IMR-90 (cell line): ENCODE measurements around the gene PRRG2. TPM values are rescaled to one million over a fixed set of nuclear protein-coding genes. Genes with fewer than 3 reads are reported as not detected.

ENCODE experiments used
- ATAC-seq: fragments of 200-7000 bp; cut with Tn5 transposase; 2 replicates; pipeline ENCODE4 v1.9.1; 2020; ENCODE audit warnings: low read depth, mild to moderate bottlenecking, moderate library complexity
- BruUV-seq: library from RNA; stranded (reverse); fragments of 400-500 nt; replicated peaks from 2 replicates; lab custom pipeline; 2021; lab: Mats Ljungman, UMichigan
- CTCF ChIA-PET: fragments of 300-600 bp; formaldehyde crosslinking; extraction: SDS; loops from one replicate; lab custom pipeline; 2021; ENCODE audit warnings: antibody characterized with exemption; lab: Yijun Ruan, JAX
- POLR2A ChIA-PET: fragments of 300-600 bp; sonication (Branson Sonifier 250); formaldehyde crosslinking; loops from one replicate; lab custom pipeline; 2022; ENCODE audit warnings: antibody characterized with exemption; ENCODE audit not compliant: unreplicated experiment; lab: Charles Lee
- DNase-seq: peaks from one replicate; pipeline ENCODE4 v3.0.0; 2013
- H2AFZ ChIP-seq: replicated peaks from 2 replicates; pipeline ENCODE3; 2013; ENCODE audit warnings: low read length, mild to moderate bottlenecking; ENCODE audit not compliant: poor library complexity
- H2AK5ac ChIP-seq: 2 replicates; pipeline ENCODE4 v1.6.1; 2013; ENCODE audit warnings: low read depth, low read length, inconsistent platforms
- H2AK9ac ChIP-seq: replicated peaks from 2 replicates; pipeline ENCODE3; 2013; ENCODE audit warnings: mild to moderate bottlenecking, low read depth, low read length, moderate library complexity; ENCODE audit not compliant: poor library complexity
- H2BK120ac ChIP-seq: 2 replicates; pipeline ENCODE4 v1.6.1; 2013; ENCODE audit warnings: low read depth, low read length, inconsistent platforms
- H2BK15ac ChIP-seq: 3 replicates; pipeline ENCODE4 v1.6.1; 2013; ENCODE audit warnings: low read depth, low read length, inconsistent platforms
- H2BK20ac ChIP-seq: 2 replicates; pipeline ENCODE4 v1.6.1; 2013; ENCODE audit warnings: low read depth, mild to moderate bottlenecking, inconsistent platforms, low read length, moderate library complexity
- H2BK5ac ChIP-seq: 2 replicates; pipeline ENCODE4 v1.6.1; 2013; ENCODE audit warnings: mild to moderate bottlenecking, low read depth, low read length, inconsistent platforms; ENCODE audit not compliant: poor library complexity, severe bottlenecking
- H3K14ac ChIP-seq: replicated peaks from 2 replicates; pipeline ENCODE4 v1.6.1; 2013; ENCODE audit warnings: low read depth, low read length, inconsistent platforms
- H3K18ac ChIP-seq: 2 replicates; pipeline ENCODE4 v1.6.1; 2013; ENCODE audit warnings: low read depth, low read length, control low read depth
- H3K23ac ChIP-seq: 2 replicates; pipeline ENCODE4 v1.6.1; 2013; ENCODE audit warnings: low read depth, low read length, inconsistent platforms
- H3K27ac ChIP-seq: 2 replicates; pipeline ENCODE4 v1.5.1; 2013; ENCODE audit warnings: mild to moderate bottlenecking, control low read depth, low read length; ENCODE audit not compliant: insufficient read depth
- H3K27me3 ChIP-seq: 2 replicates; pipeline ENCODE4 v1.6.1; 2013; ENCODE audit warnings: low read length; ENCODE audit not compliant: control insufficient read depth, insufficient read depth
- H3K36me3 ChIP-seq: 2 replicates; pipeline ENCODE4 v1.6.1; 2013; ENCODE audit warnings: low read length, mixed read lengths; ENCODE audit not compliant: control insufficient read depth, insufficient read depth
- H3K4ac ChIP-seq: 2 replicates; pipeline ENCODE4 v1.6.1; 2013; ENCODE audit warnings: low read depth, low read length, inconsistent platforms
- H3K4me1 ChIP-seq: 2 replicates; pipeline ENCODE4 v1.6.1; 2013; ENCODE audit warnings: low read length, mixed read lengths; ENCODE audit not compliant: control insufficient read depth, insufficient read depth
- H3K4me2 ChIP-seq: 2 replicates; pipeline ENCODE4 v1.6.1; 2013; ENCODE audit warnings: low read depth, mild to moderate bottlenecking, control low read depth, low read length, moderate library complexity
- H3K4me3 ChIP-seq: 2 replicates; pipeline ENCODE4 v1.5.1; 2013; ENCODE audit warnings: low read depth, mild to moderate bottlenecking, control low read depth, low read length, moderate library complexity; ENCODE audit not compliant: insufficient read depth
- H3K56ac ChIP-seq: 2 replicates; pipeline ENCODE4 v1.6.1; 2013; ENCODE audit warnings: low read length, inconsistent platforms; ENCODE audit not compliant: insufficient read depth; ENCODE audit errors: extremely low read depth
- H3K79me1 ChIP-seq, 2 experiments: 2 replicates each; pipeline ENCODE4 v1.6.1; 2013; ENCODE audit warnings: low read length in 2 of 2, inconsistent platforms in 1 of 2, low read depth in 1 of 2
- H3K9ac ChIP-seq: 2 replicates; pipeline ENCODE4 v1.6.1; 2013; ENCODE audit warnings: low read depth, low read length, control low read depth
- H3K9me1 ChIP-seq: 2 replicates; pipeline ENCODE4 v1.6.1; 2013; ENCODE audit warnings: low read length, inconsistent platforms; ENCODE audit not compliant: insufficient read depth
- H3K9me3 ChIP-seq: 2 replicates; pipeline ENCODE4 v1.6.1; 2013; ENCODE audit warnings: low read length; ENCODE audit not compliant: control insufficient read depth, insufficient read depth
- H4K20me1 ChIP-seq: 2 replicates; pipeline ENCODE4 v1.6.1; 2013; ENCODE audit warnings: low read length, inconsistent platforms; ENCODE audit not compliant: insufficient read depth
- H4K5ac ChIP-seq: 2 replicates; pipeline ENCODE4 v1.6.1; 2013; ENCODE audit warnings: mild to moderate bottlenecking, low read depth, low read length, control low read depth
- H4K8ac ChIP-seq, 2 experiments: 2 replicates each; pipeline ENCODE4 v1.6.1; 2013; ENCODE audit warnings: low read depth in 2 of 2, low read length in 2 of 2, control low read depth in 1 of 2, inconsistent platforms in 1 of 2
- H4K91ac ChIP-seq: 2 replicates; pipeline ENCODE4 v1.6.1; 2013; ENCODE audit warnings: low read depth, low read length, inconsistent platforms; ENCODE audit not compliant: insufficient read depth
- CEBPB ChIP-seq: IDR thresholded peaks from 2 replicates; pipeline ENCODE4 v1.6.1; 2012; ENCODE audit warnings: low read depth, low read length, improper control_type of control experiment
- CTCF ChIP-seq: conservative IDR thresholded peaks from 2 replicates; pipeline ENCODE4 v1.5.1; 2012; ENCODE audit warnings: mild to moderate bottlenecking, low read depth, low read length, improper control_type of control experiment
- MAFK ChIP-seq: IDR thresholded peaks from 2 replicates; pipeline ENCODE4 v1.6.1; 2012; ENCODE audit warnings: low read depth, low read length, improper control_type of control experiment
- RCOR1 ChIP-seq: IDR thresholded peaks from 2 replicates; pipeline ENCODE4 v1.6.1; 2012; ENCODE audit warnings: mild to moderate bottlenecking, low read length, improper control_type of control experiment; ENCODE audit not compliant: insufficient replicate concordance
- WGBS, 2 experiments: methylation state at CpG; one replicate each; pipeline versions ENCODE4 v1.1.5 to v1.1.7; 2013; ENCODE audit warnings: missing lambda C conversion rate in 2 of 2; ENCODE audit not compliant: insufficient read length in 1 of 2; ENCODE audit errors: extremely low coverage in 2 of 2; 5-methylcytosine and 5-hydroxymethylcytosine counted together
- dilution Hi-C: fragments of 300-500 bp; cut with HindIII; formaldehyde crosslinking; loops from one replicate; pipeline ENCODE4 v1.14.3; 2018; ENCODE audit warnings: low sequenced_read_pairs; ENCODE audit not compliant: unreplicated experiment
- in situ Hi-C: fragments of 300-500 bp; cut with MboI; formaldehyde crosslinking; loops from 3 replicates; pipeline ENCODE4 v1.14.3; 2019; ENCODE audit warnings: low sequenced_read_pairs, inconsistent platforms, mixed read lengths
- intact Hi-C: fragments of 100-400 bp; cut with micrococcal nuclease; formaldehyde crosslinking; loops from 2 replicates; pipeline ENCODE4 v1.10.0; 2022
- polyA plus RNA-seq, 3 experiments: library from polyadenylated mRNA; depleted of rRNA; stranded (reverse); fragments of >200 nt; gene quantifications; 2 replicates each; pipeline ENCODE4 v1.2.3, GENCODE V29; 2012; ENCODE audit warnings: low replicate concordance in 1 of 3
- total RNA-seq: library from RNA; depleted of rRNA; stranded (reverse); fragments of >200 nt; gene quantifications from 2 replicates; pipeline ENCODE4 v1.2.3, GENCODE V29; 2012

Gene PRRG2
- total and polyA plus RNA-seq, 2 of the 4 experiments (the other 2 are of a cell fraction), result 0.14 to 0.54 TPM

- DNase-seq (no peak), ATAC-seq (no peak)
- Histone ChIP-seq H2AK9ac (no peak overlapping the region), H2BK120ac (no peak overlapping the region), H4K8ac (no peak overlapping the region), H4K5ac (no peak overlapping the region), H2AK5ac (no peak overlapping the region), H3K9me3 (no peaks in the 10 kb centered on the region), H2BK15ac (no peak overlapping the region), H3K9me1 (no peaks in the 10 kb centered on the region), H3K56ac (no peak overlapping the region), H3K9ac (no peak overlapping the region), H3K18ac (no peak overlapping the region), H3K4ac (no peak overlapping the region), H3K4me3 (no peak overlapping the region), H3K27ac (no peak overlapping the region), H4K91ac (no peak overlapping the region), H2BK5ac (no peak overlapping the region), H3K23ac (no peak overlapping the region), H3K79me1 (peaks cover 0 to 19% of the 10 kb centered on the region in 2 experiments; a peak in 2 of 4 replicates), H3K14ac (no peak overlapping the region), H3K4me1 (peaks cover 2% of the 10 kb centered on the region; the same call in 1 of the 2 replicates), H2AFZ (no peak overlapping the region), H3K27me3 (no peaks in the 10 kb centered on the region), H2BK20ac (no peak overlapping the region), H4K20me1 (no peaks in the 10 kb centered on the region; the same call in 1 of the 2 replicates), H3K4me2 (no peak overlapping the region), H3K36me3 (peaks cover 30% of the 10 kb centered on the region)
- dilution Hi-C loops, result no loop called here
- CTCF ChIA-PET, result no interaction called here
- BruUV-seq, result no TSS peak
- TF ChIP-seq MAFK (no peak), CTCF (no peak), CEBPB (no peak), RCOR1 (no peak)
- WGBS, 2 experiments, result no CpG with 5 or more reads among the region's 11 CpGs
- in situ Hi-C loops, result no loop called here
- POLR2A ChIA-PET, result no interaction called here
- intact Hi-C loops, result no loop called here
These were observed 45.1 kb downstream of the PRRG2 start for GRCh38 chr19:49626226-49626625.
